GM21528 (cell line): ENCODE results near the gene ELF4.
A peak's percentile ranks its signal among the peaks of the same experiment; 100 is the strongest.

ENCODE experiments used
- ATAC-seq: cut with Tn5 transposase; IDR thresholded peaks from one replicate; pipeline ENCODE4 v1.9.1; 2021; ENCODE audit warnings: mild to moderate bottlenecking, moderate library complexity; ENCODE audit not compliant: unreplicated experiment, low FRiP score

ELF4 gene

DNA sequence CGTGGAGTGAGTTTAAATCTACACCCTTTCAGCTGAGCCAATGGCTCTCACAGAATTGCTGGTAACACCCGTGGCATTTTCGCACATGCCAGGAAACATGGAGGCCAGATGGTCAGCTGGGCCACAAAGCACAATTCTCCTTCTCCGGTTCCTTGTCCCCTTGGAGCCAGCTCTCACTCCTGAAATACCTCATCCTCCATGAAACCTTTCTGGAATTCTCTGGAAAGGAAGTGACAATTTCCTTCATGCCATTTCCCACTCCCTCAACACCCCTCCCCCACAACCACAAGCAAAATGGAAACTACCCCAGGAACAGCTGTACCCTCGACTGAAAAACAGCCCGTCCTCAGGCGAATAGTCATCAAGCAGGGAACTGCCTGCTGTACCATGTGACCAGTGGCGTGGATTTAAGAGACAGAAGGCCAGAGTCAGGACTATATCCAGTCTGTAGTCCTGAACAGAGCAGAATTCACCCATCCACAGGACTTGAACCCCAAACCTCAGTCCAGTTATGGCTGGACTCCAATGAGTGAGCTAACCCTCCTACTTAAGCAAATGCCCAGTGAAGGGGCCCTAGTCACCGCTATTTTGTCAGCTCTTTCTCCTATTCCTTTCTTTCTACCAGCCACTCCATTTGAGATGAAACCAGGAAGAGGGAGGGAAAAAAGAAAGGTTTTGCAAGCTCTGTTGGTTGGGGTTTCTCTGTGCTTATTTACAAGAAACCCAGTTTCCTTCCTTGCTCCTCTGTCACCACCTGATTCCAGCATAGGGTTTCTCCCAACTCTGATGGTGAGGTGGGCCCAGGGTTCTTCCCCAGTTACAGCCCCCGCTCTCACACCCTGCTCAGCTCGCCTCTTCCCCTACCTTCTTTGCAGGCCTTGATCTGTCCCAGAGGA lies 24.5 kb downstream of the ELF4 start:
- ATAC-seq, result no peak

DNA sequence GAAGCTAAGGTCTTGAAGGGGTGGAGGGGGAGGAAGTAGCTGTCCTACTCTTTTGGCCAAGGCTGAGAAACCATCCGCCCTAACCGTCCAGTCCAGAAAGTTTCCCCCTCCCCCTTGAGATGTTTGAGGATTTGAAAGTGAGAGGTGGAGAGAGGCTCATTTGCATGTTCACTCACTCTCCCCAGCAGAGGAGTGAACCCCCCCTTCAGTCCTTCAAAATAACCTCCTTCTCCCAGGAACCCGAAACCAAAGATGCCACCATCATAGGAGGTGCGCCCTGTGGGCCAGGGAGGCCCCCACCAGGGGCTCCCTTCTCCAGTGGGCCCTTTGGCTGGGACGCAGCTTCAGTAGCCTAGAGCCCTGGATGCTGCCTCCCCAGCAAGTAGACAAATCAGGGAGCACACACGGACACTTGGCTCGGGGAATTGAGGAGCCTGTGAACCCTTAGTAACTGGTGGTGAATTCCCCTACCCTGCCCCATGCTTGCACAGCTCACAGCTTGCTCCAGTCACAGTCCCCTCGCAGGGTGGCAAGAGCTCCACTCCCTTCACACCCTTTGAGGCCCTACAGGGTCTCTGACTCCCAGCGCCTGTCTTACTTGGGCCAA lies 25.6 kb downstream of the ELF4 start:
- ATAC-seq, result peak; percentile 42

DNA sequence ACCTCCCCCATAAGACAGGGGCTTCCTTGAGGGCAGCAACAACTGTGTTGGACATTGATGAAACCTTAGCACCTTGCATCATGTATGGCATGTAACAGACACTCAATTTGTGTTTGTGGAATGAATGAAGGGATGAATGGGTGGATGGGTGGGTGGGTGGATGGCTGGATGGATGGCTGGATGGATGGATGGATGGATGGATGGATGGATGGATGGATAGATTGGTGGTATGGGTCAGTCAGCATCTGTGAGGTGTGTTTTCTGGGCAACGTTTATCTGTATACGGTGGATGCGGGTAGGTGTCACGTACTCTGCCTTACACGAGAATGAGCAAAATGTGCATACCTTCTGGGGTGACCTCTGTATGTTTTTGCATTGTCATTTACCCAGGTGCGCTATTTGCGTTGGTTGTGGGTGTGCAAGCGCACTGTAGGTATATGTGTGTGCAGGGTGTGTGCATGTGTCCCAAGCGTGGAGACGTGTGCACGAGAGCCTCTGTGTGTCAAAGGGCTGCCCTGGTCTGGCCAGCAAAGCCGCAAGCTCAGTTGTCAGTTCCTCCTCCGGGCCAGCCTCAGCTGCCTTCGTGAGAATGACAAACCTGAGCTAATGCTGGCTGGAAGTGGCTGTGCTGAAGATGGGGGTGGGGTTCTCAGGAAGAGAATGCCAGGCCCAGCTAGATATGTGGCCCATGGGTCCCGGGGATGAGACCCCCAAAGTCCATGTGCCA lies 26.5 kb downstream of the ELF4 start:
- peak; percentile 32 for ATAC-seq

DNA sequence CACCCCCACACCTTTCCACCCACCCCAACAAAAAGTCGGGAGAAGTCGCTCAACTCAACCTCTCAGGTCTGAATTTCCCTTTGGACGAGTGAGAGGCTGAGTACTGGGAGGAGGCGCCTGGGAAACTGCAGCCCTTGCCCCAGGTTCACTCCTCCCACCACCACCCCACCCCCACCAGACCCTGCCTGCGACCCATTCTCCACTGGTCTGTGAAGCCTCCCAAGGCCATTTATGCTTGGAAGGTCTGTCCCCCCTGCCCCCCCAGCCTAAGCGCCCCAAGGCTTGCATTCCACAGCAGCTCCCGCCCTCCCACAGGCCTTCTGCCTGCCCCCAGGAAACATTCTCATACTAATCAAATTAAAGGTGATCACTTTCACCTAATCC lies 27.2 kb downstream of the ELF4 start:
- no peak for ATAC-seq

DNA sequence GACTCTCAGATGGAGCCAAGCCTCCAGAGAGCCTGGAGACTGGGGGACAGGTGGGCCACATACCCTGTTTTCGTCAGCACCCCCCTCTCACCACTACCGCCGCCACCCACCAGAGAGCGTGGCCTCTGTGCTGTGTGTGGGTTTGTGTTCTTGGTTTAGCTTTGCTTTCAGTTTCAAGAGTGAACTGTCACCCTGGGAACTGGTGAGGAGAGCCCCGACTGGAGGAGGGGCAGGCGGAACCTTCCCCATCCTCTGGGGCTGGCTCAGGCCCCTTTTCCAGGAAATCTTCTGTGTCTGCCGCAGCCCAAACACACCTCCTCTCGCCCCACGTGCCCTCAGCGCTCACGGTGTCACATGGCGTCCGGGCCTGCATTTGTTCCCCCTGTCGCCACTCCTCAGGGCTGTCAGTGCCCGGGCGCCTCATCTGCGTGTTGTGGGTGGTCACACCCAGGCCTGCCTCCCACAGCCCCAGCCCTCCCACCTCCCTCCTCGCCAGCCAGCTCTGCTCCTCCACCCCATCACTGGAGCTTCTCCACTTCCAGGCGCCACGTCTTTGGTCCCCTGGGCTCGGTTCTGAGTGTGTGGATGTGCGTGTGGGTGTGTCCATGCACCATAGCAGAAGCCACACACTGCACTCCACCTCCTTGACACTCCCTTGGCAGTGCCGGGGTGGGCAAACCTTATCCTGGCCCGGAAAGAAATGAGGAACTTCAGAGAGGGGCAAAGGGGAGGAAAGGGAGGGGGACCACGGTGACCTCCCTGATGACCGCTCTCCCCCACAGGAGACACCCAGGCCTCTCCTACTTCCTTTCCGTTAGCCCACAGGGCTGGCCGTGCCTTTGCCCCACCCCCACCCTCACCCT lies 27.8 kb downstream of the ELF4 start:
- ATAC-seq, result peak; percentile 56

DNA sequence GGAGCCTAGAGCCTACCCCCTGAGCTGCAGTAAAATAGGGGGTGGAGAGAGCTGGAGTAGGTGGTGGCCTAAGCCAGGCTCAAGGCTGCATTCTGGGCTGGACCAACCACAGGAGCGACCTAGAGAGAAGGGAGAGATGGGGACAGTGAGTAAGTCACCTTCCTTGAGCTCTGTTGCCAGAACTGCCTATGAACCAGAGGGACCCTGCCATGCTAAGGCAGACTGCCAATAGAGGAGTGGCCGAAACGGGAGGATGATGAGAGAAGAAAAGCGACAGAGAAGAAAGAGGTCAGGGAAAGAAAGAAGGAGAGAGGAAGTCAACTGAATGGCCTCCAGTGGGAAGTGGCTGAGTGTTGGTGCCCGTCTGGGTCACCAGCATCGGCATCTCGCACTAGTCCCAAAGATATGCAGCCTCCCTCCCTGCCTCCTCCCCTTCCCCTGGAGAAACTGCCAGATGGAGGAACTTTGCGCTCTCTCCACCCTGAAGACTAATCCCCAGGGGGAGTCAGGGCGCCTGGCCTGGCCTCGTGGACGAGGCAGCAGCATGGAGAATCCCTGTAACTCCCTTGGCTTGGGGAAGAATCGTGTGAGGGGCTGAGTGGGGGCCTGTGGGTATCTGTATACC lies 28.8 kb downstream of the ELF4 start:
- no peak for ATAC-seq

DNA sequence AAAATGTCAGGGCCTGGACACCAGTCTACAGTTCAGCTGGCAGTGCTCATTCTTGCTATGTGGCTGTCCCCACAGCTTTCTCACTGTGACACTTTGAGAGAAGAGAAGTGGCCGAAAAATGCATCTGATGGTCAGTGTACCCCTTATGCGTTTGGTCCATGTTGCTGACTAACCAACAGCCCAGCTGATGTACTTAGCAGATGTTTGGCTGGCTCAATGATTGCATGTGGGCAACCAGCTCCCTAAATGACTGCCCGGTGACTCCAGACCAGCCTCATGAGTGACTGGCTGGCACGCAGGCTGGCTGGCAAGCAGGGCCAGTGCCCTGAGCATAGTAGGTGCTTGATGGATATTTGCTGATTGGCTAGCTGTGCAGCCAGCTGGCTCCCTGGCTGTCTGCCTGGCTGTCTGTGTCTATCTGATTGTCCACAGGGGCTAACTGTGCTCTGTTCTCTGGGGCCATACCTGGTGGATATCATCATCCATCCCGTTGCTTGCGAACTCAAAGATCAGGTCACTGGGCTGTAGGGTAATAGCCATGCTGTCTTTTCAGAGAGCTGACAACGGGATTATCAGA lies 29.4 kb downstream of the ELF4 start:
- no peak for ATAC-seq

DNA sequence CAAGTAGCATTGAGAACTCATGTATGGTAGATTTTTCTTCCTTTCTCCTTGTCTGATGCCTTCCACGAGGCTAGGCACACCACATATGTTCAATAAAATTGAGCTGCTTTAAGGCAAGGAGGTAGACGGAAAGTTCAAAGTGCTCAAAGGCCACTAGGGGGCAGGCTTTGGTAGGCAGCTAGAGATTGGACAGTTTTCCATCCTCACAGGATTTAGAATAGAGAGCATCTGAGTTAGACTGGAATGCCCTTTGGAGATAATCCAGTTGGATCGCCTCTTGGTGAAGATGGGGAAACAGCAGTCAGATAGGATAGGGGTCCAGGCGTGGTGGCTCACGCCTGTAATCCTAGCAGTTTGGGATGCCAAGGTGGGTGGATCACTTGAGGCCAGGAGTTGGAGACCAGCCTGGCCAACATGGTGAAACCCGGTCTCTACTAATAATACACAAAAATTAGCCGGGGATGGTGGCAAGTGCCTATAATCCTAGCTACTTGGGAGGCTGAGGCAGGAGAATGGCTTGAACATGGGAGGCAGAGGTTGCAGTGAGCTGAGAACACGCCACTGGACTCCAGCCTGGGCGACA lies 30.4 kb downstream of the ELF4 start:
- no peak for ATAC-seq

DNA sequence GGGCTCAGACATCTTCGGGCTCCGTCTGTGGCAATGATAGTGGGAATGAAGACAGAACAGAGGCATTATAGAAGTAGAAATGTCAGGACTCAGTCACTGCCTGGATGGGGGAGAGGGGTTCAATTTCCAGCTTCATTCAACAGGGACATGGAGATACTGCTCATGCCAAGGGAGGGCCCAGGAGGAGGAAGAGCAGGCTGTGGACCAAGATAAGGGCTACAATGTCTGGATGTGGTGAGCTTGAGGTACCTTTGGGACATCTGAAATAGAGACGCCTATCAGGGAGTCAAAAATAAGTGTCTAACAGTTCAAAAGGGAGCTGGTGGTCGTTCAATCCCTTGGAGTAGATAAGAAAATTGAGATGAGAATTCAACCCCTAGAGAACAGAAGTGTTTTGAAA lies 34.5 kb downstream of the ELF4 start:
- ATAC-seq, result no peak

DNA sequence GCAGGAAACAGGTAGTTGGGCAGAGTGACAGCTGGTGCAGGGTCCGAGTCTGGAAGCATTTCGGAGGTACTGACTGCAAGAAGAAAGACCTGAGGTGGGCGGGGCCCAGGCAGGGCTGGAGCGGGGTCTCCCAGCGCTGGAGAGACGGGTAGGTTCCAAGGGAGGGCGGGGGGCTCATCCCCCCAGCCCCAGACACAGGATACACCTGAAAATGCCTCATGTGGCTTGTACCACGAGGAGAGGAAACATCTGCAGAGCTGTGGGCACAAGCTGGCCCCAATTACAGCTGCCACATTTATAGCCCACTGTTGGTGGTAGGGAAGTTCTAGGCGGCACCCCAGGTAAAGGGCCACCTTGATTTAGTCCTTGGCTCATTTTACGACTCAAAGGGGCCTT lies 38.0 kb downstream of the ELF4 start:
- ATAC-seq, result no peak

DNA sequence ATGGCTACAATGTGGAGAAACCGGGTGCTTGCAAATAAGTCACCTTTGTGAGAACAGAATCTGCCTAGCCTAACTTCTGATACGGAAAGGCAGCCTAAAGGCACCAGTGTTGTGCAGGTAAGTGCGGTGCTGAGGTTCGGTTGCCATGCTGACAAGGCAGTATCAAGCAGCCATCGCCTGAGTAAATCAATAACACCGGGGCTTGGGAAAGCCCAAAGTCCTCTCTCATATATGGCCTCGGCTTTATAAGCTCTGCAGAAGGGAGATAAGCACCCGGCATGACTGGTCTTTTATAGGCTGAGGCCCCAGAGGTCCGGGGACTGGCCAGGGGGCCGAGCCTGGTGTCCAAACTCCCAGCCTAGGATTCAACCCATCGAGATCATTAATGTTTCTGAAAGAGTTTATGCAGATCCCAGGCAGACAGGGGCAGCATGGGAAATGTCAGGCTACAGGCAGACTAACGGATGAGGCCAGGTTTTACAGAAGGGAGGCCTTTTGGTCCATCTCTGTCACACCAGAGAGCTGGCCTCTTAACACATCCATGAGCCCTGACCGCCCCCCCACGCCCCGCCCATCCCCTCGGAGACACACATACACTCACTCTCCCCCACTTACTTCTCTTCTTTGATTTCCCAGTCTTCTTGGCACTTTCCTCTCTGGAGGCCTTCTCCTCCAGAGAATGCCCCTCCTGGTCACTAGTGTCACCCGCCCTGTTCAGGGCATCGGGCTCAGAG lies 38.5 kb downstream of the ELF4 start:
- ATAC-seq, result no peak

DNA sequence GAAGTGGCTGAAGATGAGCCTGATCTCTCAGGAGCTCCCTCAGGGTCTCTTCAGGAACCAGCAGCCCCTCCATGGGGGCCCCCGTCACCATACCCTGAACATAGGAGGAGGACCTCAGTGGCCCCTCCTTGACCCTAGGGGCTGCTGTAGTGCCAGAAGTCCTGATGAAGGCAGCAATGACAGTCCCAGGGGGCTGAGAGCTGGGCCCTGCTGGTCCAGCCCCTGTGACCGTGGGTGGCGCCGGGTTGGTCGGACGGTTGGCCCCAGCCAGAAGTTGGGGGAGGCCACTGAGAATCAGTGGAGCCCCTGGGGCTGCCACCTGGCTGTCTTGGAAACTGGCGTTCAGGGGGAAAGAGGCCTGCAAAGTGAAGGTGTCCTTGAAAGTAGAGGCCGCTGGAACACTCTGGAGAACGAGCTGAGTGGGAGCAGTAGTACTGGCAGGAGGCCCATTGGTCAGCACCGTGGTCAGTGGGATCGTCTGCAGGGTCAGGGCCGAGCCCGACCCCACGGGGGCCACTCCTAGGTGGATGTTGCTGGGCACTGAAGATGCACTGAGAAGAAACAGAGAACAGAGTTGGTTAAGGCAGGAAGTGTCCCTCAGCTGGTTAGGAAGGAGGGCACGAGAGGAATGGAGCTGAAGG lies 43.2 kb downstream of the ELF4 start:
- no peak for ATAC-seq

DNA sequence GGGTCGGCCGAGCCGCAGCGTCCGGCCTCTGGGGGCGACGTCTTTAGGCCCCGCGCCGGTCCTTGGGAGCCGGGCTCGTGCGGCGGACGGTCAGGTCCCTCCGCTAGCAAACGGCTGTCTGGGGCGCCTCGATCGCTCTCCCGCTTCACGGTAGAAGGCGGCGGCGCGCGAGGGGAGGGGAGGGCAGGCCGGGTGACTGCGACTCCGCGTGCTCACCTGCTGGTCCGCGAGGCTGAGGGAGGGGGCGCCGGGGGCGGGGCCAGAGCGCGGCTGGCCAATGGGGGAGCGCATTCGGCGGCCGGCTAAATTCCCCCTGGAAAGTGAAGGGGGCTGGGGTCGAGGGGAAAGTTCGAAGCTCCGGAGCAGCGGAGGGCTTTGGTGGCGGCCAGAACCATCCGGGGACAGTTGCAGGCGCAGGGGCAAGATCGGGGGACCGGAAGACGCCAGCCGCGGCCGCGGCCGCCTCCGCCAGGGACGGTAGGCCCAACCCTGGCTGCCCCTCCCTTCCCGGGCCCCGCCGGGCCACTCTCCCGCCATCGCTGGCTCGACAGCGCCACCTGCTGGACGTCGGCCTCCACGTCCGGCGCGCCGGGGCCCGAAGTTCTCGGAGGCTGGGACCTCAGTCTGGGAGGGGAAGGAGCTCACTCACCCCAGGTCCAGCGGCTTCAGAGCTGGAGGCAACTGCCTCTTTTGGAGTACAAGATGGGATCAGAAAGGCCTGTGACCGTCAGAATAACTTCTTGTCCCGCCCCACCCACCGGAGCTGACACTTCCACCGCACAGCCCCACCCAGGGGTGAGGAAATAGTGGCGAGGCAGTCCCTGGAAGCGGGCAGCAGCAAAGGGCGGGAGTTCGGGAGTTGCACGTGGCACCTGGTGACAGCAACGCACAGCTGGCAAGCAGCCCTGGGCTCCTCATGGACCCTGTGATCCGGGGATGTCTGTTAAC lies 49.9 kb downstream of the ELF4 start:
- ATAC-seq, result peak; percentile 95

DNA sequence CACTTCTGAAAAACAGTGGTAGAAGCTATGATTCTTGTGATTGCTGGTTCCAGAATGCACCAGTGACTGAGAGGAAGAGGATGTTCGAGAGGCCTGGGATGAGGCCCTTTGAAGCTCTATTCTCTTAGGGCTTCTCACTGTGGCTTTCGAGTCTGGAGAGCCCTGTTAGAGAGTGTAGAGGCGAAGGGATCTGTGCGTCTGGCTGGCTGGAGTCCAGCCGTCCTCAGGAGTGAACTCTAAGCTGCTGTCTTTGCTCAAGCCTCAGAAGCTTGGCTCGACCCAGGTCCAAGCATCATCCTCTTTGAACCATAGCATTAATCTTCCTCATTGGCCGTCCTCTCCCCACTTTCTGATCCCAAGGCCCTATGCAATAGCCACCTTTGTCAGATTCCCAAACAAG lies 51.6 kb downstream of the ELF4 start:
- no peak for ATAC-seq

DNA sequence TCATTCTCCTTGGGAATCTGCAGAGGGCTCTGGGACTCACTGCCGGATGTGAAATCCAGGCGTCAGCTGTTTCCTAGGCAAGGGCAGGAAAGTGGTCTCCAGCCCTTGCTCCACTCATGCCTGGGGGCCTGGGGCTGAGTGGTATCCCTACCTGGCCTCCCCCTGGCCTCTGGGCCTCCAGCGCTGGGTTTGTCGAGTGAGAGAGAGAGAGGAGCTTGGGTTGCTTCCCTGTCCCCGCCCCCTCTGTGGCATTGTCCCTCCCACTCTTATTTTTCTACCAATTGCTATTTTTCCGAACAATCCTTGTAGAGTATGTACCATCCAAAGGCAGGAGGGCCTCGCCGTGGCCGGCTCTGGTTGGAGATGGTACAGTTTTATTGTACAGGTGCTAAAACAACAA lies 53.1 kb downstream of the ELF4 start:
- no peak for ATAC-seq

DNA sequence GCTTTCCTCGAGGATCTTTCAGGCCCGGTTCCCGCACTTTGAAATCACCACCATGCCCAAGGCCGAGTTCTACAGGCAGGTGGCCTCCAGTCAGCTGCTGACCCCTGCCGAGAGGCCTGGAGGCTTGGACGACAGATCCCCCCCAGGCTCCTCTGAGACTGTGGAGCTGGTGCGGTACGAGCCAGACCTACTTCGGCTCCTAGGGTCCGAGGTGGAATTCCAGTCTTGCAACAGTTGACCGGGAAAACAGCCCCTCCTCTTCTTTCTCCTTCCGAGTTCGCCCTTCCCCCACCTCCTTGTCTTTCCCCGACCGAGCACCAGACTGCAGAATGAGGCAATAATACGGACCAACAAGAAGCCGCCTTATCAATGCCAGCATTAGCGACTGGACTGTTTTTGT lies 54.4 kb downstream of the ELF4 start:
- ATAC-seq, result no peak

DNA sequence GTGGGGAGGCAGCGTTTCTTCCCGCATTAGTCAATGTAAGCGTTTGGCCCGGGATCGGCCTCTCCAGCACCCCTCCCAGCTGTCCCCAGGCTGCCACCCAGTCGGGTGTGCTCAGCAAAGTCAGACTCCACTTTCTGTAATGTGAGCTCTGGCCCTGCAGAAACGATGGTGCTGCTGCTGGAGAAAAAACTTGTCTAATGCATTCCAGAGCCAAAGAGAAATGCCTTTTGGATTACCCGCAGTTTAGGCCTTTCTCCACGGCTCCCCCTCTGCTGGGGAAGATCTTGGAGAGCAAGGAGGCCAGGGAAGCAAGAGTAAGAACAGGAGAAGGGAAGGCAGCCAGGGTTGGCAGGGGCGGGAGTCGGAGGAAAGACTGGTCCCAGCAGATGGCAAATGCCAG lies 55.2 kb downstream of the ELF4 start:
- ATAC-seq, result no peak
